ENCODE data around the gene DRAM1.

- TF ChIP-seq CTCF (IDR thresholded peaks at IDR 0.05): no peak
- TF ChIP-seq POLR2A (IDR thresholded peaks at IDR 0.05): no peak
Observed at GRCh38 chr12:101915841-101916240, 38.5 kb downstream of the DRAM1 start.

All from lower leg skin (tissue), 3 donors.